ENCODE measurements around the gene SH3GL2.
"Not testable (repeated sequence)": the region's sequence is repeated elsewhere in the genome, so short reads cannot be mapped to it uniquely, and the experiment has no call there.

Gene SH3GL2

DNA sequence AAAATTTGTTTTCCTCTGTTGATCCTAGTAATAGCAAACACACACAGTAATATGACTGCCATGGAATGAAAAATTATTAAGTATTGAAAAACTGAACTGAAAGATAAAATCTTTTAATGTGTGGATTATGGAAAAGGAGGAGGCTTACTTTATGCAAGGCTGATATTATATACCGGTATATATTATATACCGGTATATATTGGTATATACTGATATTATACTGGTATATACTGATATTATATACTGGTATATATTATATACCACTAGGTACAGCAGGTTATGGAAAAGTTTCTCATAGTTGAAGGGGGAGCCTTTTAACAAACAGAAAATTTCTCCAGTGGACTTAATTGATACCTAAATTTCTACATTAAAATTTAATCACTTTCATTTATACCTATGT lies 181.4 kb downstream of the SH3GL2 start:
- FAIRE-seq (no peak), DNase-seq (ENCODE audit: insufficient read length) (no peak)
- TF ChIP-seq TAF1 (IDR thresholded peaks at IDR 0.05; ENCODE audit: borderline replicate concordance, low read depth, low read length) (no peak), POLR2AphosphoS5 (IDR thresholded peaks at IDR 0.05; ENCODE audit: low read depth, low read length) (no peak), POLR2A (IDR thresholded peaks at IDR 0.05; ENCODE audit: low read depth, low read length) (no peak)

DNA sequence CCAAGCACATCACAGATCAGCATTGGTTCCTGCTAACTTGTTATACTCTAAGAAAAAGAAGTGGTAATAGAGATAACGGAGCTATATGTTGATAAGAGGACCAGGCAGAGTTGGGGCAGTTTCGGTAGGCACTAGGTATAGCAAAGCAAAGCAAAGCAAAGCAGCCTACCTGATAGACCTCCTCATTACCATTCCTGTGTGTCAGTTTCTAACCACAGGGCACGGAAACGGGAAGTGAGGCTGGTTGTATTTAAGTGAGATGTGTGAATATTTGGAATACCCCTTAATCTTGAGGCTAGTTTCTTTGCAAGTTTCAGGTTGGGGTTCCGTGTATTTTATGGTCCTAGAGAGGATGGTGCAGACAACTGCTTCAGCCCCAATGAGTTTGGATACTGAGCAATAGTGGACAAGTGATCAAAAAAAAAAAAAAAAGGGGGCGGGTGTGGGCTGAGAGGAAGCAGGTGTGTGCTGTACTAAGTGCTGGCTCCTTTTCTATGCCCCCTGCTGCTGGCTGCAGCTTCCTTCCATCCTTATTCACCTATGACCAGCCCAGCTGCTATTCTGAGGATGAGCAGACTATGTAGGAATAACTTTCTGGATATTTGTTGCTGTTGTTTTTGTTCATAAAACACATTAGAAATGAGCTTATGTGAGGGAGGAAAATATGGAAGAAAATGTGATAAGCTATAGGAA lies 183.3 kb downstream of the SH3GL2 start:
- DNase-seq (ENCODE audit: insufficient read length) (no peak), FAIRE-seq (no peak)

DNA sequence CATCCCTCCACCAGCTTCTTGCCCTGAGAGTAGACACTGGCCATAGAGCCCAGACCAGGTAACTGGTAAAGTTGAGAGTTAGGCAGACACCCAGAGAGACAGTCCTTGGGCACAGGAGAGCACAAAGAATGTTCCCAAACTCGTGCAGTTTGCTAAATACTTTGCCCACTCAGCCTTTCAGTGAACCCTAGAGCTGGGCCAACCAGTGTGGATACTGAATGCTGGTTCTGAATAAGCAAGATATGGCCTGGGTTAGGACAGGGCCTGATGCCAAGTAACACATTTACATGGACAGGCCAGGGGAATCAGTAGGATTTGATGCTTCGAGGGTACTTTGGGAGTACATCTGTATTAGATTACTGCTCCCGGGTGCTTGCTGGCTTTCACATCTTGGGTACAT lies 185.4 kb downstream of the SH3GL2 start:
- TF ChIP-seq POLR2A (IDR thresholded peaks at IDR 0.05; ENCODE audit: low read depth, low read length) (no peak), TAF1 (IDR thresholded peaks at IDR 0.05; ENCODE audit: borderline replicate concordance, low read depth, low read length) (no peak)
- DNase-seq (ENCODE audit: insufficient read length) (no peak), FAIRE-seq (no peak)

More for the DNA sequence above, 183.3 kb downstream of the SH3GL2 start:
- no peak for TF ChIP-seq POLR2A (IDR thresholded peaks at IDR 0.05; ENCODE audit: low read depth, low read length)
- no peak for TF ChIP-seq TAF1 (IDR thresholded peaks at IDR 0.05; ENCODE audit: borderline replicate concordance, low read depth, low read length)
- no peak for TF ChIP-seq POLR2AphosphoS5 (IDR thresholded peaks at IDR 0.05; ENCODE audit: low read depth, low read length)

DNA sequence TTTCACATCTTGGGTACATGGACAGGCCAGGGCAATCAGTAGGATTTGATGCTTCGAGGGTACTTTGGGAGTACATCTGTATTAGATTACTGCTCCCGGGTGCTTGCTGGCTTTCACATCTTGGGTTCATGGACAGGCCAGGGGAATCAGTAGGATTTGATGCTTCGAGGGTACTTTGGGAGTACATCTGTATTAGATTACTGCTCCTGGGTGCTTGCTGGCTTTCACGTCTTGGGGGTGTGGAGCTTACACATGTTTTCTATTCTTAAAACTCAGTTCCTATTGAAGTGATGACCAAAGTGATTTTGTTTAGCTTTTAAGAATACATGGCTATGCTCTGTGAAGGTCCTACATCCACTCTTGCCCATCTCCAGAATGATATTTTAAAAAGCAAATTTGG lies 186.3 kb downstream of the SH3GL2 start:
- DNase-seq (ENCODE audit: insufficient read length); FAIRE-seq: not testable (repeated sequence)

DNA sequence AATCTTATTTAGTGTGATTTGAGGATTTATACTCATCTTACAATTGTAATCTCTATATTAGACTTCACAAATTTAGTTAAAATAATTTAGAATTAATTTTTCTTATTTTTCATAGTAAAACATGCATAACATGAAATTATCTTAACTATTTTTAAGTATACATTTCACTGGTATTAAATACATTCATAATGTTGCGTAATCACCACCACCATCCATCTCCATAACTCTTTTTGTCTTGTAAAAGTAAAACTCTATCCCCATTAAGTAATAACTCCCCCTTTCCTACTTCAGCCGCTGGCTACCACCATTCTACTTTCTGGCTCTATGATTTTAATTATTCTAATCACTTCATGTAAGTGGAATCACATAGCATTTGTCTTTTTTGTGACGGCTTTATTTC lies 193.4 kb downstream of the SH3GL2 start:
- FAIRE-seq (no peak), DNase-seq (ENCODE audit: insufficient read length) (no peak)
- TF ChIP-seq POLR2A (IDR thresholded peaks at IDR 0.05; ENCODE audit: low read depth, low read length) = no peak
- TF ChIP-seq POLR2AphosphoS5 (IDR thresholded peaks at IDR 0.05; ENCODE audit: low read depth, low read length) = no peak
- TF ChIP-seq TAF1 (IDR thresholded peaks at IDR 0.05; ENCODE audit: borderline replicate concordance, low read depth, low read length) = no peak

DNA sequence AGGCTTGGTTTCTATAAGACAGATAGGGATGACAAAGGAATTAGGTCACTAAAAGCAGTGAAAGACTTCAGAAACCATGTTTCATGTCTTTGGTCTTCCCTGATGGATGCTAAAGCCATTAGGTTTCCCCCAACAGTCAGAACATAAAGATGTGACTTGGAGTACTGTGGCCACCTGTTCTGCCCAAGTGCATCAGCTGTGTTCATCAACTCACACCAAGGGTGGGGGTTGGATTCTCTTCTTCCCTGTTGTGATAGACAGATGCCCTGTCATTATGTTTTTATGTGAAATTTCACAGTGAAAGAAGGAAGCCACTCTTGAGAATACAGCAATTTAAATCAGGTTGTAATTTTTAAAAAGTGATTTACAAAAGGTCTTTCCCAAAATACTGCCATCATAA lies 196.8 kb downstream of the SH3GL2 start:
- TF ChIP-seq POLR2AphosphoS5 (IDR thresholded peaks at IDR 0.05; ENCODE audit: low read depth, low read length) (no peak), TAF1 (IDR thresholded peaks at IDR 0.05; ENCODE audit: borderline replicate concordance, low read depth, low read length) (no peak), POLR2A (IDR thresholded peaks at IDR 0.05; ENCODE audit: low read depth, low read length) (no peak)
- DNase-seq (ENCODE audit: insufficient read length) (no peak), FAIRE-seq (no peak)

DNA sequence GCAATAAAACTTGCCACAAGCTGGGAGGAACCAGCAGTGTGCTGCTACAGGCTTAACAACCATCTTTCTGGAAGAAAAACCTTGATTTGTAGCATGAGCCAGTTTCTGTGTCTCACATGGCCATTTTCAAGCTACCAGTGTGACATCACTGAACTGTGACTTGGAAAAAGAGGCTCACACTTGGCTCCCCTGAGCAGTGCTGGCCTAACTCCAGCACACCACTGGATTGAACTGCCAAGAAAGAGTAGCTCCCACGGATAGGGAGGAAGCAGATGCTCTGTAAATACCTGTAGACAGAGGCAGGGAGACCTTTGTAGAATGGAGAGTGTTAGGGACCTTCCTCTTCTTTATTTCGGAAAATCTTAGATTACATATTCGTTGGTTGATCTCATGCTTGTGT lies 197.9 kb downstream of the SH3GL2 start:
- FAIRE-seq (no peak), DNase-seq (ENCODE audit: insufficient read length) (no peak)
- TF ChIP-seq TAF1 (IDR thresholded peaks at IDR 0.05; ENCODE audit: borderline replicate concordance, low read depth, low read length) (no peak), POLR2AphosphoS5 (IDR thresholded peaks at IDR 0.05; ENCODE audit: low read depth, low read length) (no peak), POLR2A (IDR thresholded peaks at IDR 0.05; ENCODE audit: low read depth, low read length) (no peak)

DNA sequence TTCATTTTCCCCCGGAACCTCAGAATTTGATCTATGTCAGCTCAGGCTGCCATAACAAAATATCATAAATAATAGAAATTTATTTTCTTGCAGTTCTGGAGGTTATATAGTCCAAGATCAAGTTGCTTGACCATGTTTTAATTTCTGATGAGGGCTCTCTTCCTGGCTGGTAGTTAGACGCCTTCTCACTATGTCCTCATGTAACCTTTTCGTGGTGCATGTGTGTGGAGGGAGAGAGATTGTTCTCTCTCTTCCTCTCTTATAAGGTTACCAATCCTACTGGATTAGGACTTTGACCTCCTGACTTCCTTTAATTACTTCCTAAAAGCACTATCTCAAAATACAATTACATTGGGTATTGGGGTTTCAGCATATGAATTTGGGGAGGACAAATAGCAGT lies 198.6 kb downstream of the SH3GL2 start:
- FAIRE-seq (no peak), DNase-seq (ENCODE audit: insufficient read length) (no peak)
- no peak for TF ChIP-seq TAF1 (IDR thresholded peaks at IDR 0.05; ENCODE audit: borderline replicate concordance, low read depth, low read length)
- no peak for TF ChIP-seq POLR2A (IDR thresholded peaks at IDR 0.05; ENCODE audit: low read depth, low read length)
- no peak for TF ChIP-seq POLR2AphosphoS5 (IDR thresholded peaks at IDR 0.05; ENCODE audit: low read depth, low read length)

DNA sequence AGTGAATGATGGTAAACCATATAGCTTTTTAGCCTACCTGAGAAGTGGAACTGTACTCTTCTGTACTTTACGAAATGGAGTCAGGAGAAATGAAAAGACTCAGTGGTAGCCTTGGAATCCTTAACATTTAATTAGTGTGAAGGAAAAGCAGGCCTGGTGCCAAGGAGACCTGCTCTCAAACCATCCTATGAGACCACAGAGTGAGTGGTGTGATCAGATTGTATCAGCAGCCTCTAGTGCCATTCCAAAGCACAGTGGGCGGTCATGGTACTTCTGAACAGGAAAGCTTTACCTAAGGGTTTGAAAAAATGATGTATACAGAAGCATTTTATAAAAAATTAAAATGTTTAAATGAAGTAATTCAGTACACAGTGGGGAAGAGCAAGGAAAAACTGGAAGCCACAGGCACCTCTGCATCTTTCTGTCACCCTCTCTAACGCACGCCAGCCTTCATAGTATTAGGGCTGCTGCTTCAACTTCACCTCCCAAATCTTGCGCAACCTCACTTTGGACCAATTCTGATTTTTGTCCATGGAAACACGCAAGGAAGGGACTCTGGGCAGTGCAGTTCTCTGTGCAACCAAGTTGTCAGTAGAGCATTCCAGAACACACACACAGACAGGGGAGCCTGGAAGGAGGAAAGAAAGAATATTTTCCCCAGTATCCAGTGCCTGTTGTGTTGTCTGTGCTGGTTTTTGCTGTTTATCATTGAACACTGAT lies 203.7 kb downstream of the SH3GL2 start:
- DNase-seq (ENCODE audit: insufficient read length) (no peak), FAIRE-seq (no peak)

DNA sequence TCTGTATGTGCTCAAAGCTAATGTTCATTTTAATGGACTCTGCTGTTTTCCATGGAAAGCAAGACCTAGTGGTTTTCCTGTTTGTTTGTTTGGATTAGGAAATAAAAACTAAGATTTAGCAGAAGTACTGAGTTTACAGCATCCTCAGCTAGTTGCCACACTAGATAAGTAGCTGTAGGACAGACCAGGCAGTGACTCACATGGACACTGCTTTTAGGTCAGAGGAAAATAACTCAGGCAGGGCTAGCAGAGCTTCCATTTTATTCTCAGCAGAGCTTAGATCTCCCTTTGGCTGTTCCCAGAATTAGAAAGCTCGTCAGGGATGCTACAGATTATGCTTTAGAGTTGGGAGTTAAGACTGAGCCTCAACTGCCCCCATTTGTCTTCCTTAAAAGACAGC lies 204.4 kb downstream of the SH3GL2 start:
- DNase-seq (ENCODE audit: insufficient read length) = no peak
- TF ChIP-seq TAF1 (IDR thresholded peaks at IDR 0.05; ENCODE audit: borderline replicate concordance, low read depth, low read length) (no peak), POLR2AphosphoS5 (IDR thresholded peaks at IDR 0.05; ENCODE audit: low read depth, low read length) (no peak), POLR2A (IDR thresholded peaks at IDR 0.05; ENCODE audit: low read depth, low read length) (no peak)
- no peak for FAIRE-seq

More for the DNA sequence above, 203.7 kb downstream of the SH3GL2 start:
- TF ChIP-seq TAF1 (IDR thresholded peaks at IDR 0.05; ENCODE audit: borderline replicate concordance, low read depth, low read length) (no peak), POLR2AphosphoS5 (IDR thresholded peaks at IDR 0.05; ENCODE audit: low read depth, low read length) (no peak), POLR2A (IDR thresholded peaks at IDR 0.05; ENCODE audit: low read depth, low read length) (no peak)

DNA sequence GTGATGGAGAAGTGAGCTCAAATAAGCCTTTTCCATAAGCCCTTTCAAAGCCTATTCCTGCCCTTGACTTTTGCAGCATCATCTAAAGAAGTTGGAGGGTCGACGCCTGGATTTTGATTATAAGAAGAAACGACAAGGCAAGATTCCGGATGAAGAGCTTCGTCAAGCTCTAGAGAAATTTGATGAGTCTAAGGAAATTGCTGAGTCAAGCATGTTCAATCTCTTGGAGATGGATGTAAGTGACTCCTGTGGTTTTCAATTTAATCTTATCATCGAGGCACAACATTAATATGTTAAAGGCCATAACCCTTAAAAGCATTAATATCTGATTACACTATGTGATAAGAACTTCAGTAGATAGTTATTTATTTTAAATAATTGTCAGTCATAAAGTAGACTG lies 210.4 kb downstream of the SH3GL2 start:
- FAIRE-seq (no peak), DNase-seq (ENCODE audit: insufficient read length) (no peak)
- TF ChIP-seq TAF1 (IDR thresholded peaks at IDR 0.05; ENCODE audit: borderline replicate concordance, low read depth, low read length) (no peak), POLR2AphosphoS5 (IDR thresholded peaks at IDR 0.05; ENCODE audit: low read depth, low read length) (no peak), POLR2A (IDR thresholded peaks at IDR 0.05; ENCODE audit: low read depth, low read length) (no peak)
